Skeletal muscle tissue (tissue), 4 donors: ENCODE data around the gene GRPR. TPM values are rescaled to one million over a fixed set of nuclear protein-coding genes. Genes with fewer than 3 reads are reported as not detected.

ENCODE experiments used
- H3K27ac ChIP-seq: one replicate; pipeline ENCODE4 v1.7.0; 2013; ENCODE audit warnings: mild to moderate bottlenecking, low read depth, low read length, inconsistent platforms
- H3K27me3 ChIP-seq, 3 donors: one replicate each; pipeline ENCODE4 v1.7.0; 2013; ENCODE audit warnings: low read length in 3 of 3; ENCODE audit not compliant: control insufficient read depth in 3 of 3, insufficient read depth in 3 of 3
- H3K36me3 ChIP-seq, 3 donors: one replicate each; pipeline ENCODE4 v1.7.0; 2013; ENCODE audit warnings: low read length in 3 of 3; ENCODE audit not compliant: control insufficient read depth in 3 of 3, insufficient read depth in 3 of 3
- H3K4me1 ChIP-seq, 3 donors: one replicate each; pipeline ENCODE4 v1.7.0; 2013; ENCODE audit warnings: low read length in 3 of 3, mild to moderate bottlenecking in 3 of 3; ENCODE audit not compliant: control insufficient read depth in 3 of 3, insufficient read depth in 3 of 3
- H3K4me3 ChIP-seq, 3 donors: one replicate each; pipeline ENCODE4 v1.7.0; 2013; ENCODE audit warnings: low read length in 3 of 3
- H3K9ac ChIP-seq, 3 donors: one replicate each; pipeline ENCODE4 v1.7.0; 2013; ENCODE audit warnings: low read length in 3 of 3, mild to moderate bottlenecking in 3 of 3, moderate library complexity in 2 of 3, low read depth in 1 of 3
- H3K9me3 ChIP-seq, 3 donors: one replicate each; pipeline ENCODE4 v1.7.0; 2013; ENCODE audit warnings: low read length in 3 of 3; ENCODE audit not compliant: control insufficient read depth in 3 of 3
- total RNA-seq: library from RNA; depleted of rRNA; stranded (reverse); fragments of >200 nt; gene quantifications from one replicate; pipeline ENCODE4 v1.2.3, GENCODE V29; 2014
- donor health status: Osteomylitis.

GRPR gene
- total RNA-seq, 1 donor from 2014 or later = 1.0 TPM

GRCh38 chrX:16191605-16192004 is 68.2 kb downstream of the GRPR start:
- Histone ChIP-seq H3K9me3 (no peaks in the 10 kb centered on the region), H3K9ac (no peak overlapping the region), H3K4me3 (no peak overlapping the region), H3K4me1 (no peaks in the 10 kb centered on the region), H3K27me3 (no peaks in the 10 kb centered on the region), H3K27ac (no peak overlapping the region), H3K36me3 (no peaks in the 10 kb centered on the region)

DNA sequence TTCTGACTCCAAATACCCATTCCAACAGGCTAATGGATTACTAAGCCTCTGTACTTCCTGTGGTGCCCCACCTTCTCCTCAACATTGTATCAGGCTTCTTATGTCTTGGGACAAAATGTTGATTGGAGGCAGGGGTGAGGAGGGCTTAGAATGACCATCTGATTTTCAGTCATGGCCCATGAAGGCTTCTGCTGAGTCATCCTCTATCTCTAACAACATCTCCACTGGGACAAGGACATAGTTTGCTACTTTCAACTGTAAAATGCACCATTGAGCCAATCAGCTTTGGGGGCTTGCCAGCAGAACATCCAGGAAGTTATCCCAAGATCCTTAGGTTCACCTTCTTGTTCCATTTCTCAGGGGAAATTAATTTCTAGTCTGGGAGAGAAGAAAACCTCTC is 73.5 kb downstream of the GRPR start:
- H3K4me3 ChIP-seq = no peak overlapping the region

GRCh38 chrX:16199343-16199742 is 76.0 kb downstream of the GRPR start:
- H3K4me3 ChIP-seq = no peak overlapping the region
- H3K9ac ChIP-seq = no peak overlapping the region
- no peaks in the 10 kb centered on the region for H3K9me3 ChIP-seq
- no peaks in the 10 kb centered on the region for H3K4me1 ChIP-seq
- H3K27me3 ChIP-seq = no peaks in the 10 kb centered on the region
- no peak overlapping the region for H3K27ac ChIP-seq
- H3K36me3 ChIP-seq = no peaks in the 10 kb centered on the region

More for the DNA sequence above, 73.5 kb downstream of the GRPR start:
- Histone ChIP-seq H3K9ac (no peak overlapping the region), H3K9me3 (no peaks in the 10 kb centered on the region), H3K27ac (no peak overlapping the region), H3K4me1 (no peaks in the 10 kb centered on the region), H3K27me3 (no peaks in the 10 kb centered on the region), H3K36me3 (no peaks in the 10 kb centered on the region)

- H3K36me3 ChIP-seq = no peaks in the 10 kb centered on the region
- no peaks in the 10 kb centered on the region for H3K27me3 ChIP-seq
- H3K9me3 ChIP-seq = no peaks in the 10 kb centered on the region
- no peak overlapping the region for H3K4me3 ChIP-seq
- H3K4me1 ChIP-seq = no peaks in the 10 kb centered on the region
- H3K9ac ChIP-seq = no peak overlapping the region
- H3K27ac ChIP-seq = no peak overlapping the region
These were observed 79.6 kb downstream of the GRPR start for GRCh38 chrX:16202943-16203342.

Other genes with a start within 250 kb of the GRPR start
- not detected for gene MAGEB17, start 43.9 kb downstream of the GRPR start, total RNA-seq